Colonic mucosa (tissue), 4 donors: ENCODE data around the gene ANKS1B. TPM values are rescaled to one million over a fixed set of nuclear protein-coding genes. Genes with fewer than 3 reads are reported as not detected.

ENCODE experiments used
- DNase-seq: peaks from one replicate; pipeline ENCODE4 v3.0.0-alpha.2; 2020
- H3K27ac ChIP-seq: fragments of 200-600 bp; one replicate; pipeline ENCODE4 v1.8.0; 2021
- H3K27me3 ChIP-seq: fragments of 200-600 bp; one replicate; pipeline ENCODE4 v1.8.0; 2021
- H3K36me3 ChIP-seq: fragments of 200-600 bp; one replicate; pipeline ENCODE4 v1.8.0; 2021
- H3K4me1 ChIP-seq: fragments of 200-600 bp; one replicate; pipeline ENCODE4 v1.8.0; 2021; ENCODE audit warnings: mild to moderate bottlenecking
- H3K4me3 ChIP-seq: fragments of 200-600 bp; one replicate; pipeline ENCODE4 v1.8.0; 2021
- H3K9ac ChIP-seq, 2 donors: one replicate each; pipeline ENCODE4 v1.7.0; 2013; ENCODE audit warnings: control low read depth in 2 of 2, low read depth in 2 of 2, low read length in 2 of 2
- H3K9me3 ChIP-seq: fragments of 200-600 bp; one replicate; pipeline ENCODE4 v1.8.0; 2021
- CTCF ChIP-seq: fragments of 200-600 bp; IDR thresholded peaks from one replicate; pipeline ENCODE4 v1.8.0; 2022; ENCODE audit warnings: antibody characterized with exemption, mild to moderate bottlenecking
- intact Hi-C: fragments of 100-400 bp; cut with DNase I; formaldehyde crosslinking; loops from one replicate; pipeline ENCODE4 v1.14.1; 2022
- total RNA-seq, 2 donors: library from RNA; stranded (reverse); fragmentation: NEBNext Ultra II Directional in 1 of 2; extraction: Animal tissue kit (Norgen Biotek cat#: 25700) in 1 of 2; gene quantifications; one replicate each; pipeline ENCODE4 v1.2.1, GENCODE V29; 2021
- donor health status: healthy.
- donor health status: DM: no; HTN: no; CAD: no.
- donor health status: DM: no; HTN: no; CAD: no.

The ANKS1B gene
- total RNA-seq, 2 donors from 2014 or later = 1.7 to 3.3 TPM

GRCh38 chr12:99765469-99766114, 219.1 kb downstream of the ANKS1B start:
- no peak for TF ChIP-seq CTCF
- no peaks in the 10 kb centered on the region for H3K36me3 ChIP-seq
- H3K27ac ChIP-seq = no peak overlapping the region
- no peak overlapping the region for H3K4me3 ChIP-seq
- no peak for DNase-seq
- intact Hi-C loops = no loop called here
- H3K9ac ChIP-seq = no peak overlapping the region
- no peaks in the 10 kb centered on the region for H3K9me3 ChIP-seq
- H3K4me1 ChIP-seq = no peaks in the 10 kb centered on the region
- no peaks in the 10 kb centered on the region for H3K27me3 ChIP-seq

- intact Hi-C loops = no loop called here
- Histone ChIP-seq H3K4me1 (no peaks in the 10 kb centered on the region), H3K27me3 (no peaks in the 10 kb centered on the region), H3K27ac (no peak overlapping the region), H3K9me3 (no peaks in the 10 kb centered on the region), H3K36me3 (no peaks in the 10 kb centered on the region), H3K9ac (no peak overlapping the region), H3K4me3 (no peak overlapping the region)
- no peak for TF ChIP-seq CTCF
- no peak for DNase-seq
Observed at GRCh38 chr12:99759444-99759843, 225.3 kb downstream of the ANKS1B start.

GRCh38 chr12:99758997-99759396, 225.7 kb downstream of the ANKS1B start:
- Histone ChIP-seq H3K36me3 (no peaks in the 10 kb centered on the region), H3K27me3 (no peaks in the 10 kb centered on the region), H3K4me1 (no peaks in the 10 kb centered on the region), H3K27ac (no peak overlapping the region), H3K4me3 (no peak overlapping the region), H3K9ac (no peak overlapping the region), H3K9me3 (no peaks in the 10 kb centered on the region)
- no peak for DNase-seq
- intact Hi-C loops = no loop called here
- no peak for TF ChIP-seq CTCF

- no peaks in the 10 kb centered on the region for H3K4me1 ChIP-seq
- no peak overlapping the region for H3K9ac ChIP-seq
- H3K9me3 ChIP-seq = no peaks in the 10 kb centered on the region
- intact Hi-C loops = no loop called here
- no peaks in the 10 kb centered on the region for H3K36me3 ChIP-seq
- H3K4me3 ChIP-seq = no peak overlapping the region
- H3K27ac ChIP-seq = no peak overlapping the region
- H3K27me3 ChIP-seq = no peaks in the 10 kb centered on the region
- TF ChIP-seq CTCF = no peak
- no peak for DNase-seq
Observed at GRCh38 chr12:99752740-99753139, 232.0 kb downstream of the ANKS1B start.

- no peaks in the 10 kb centered on the region for H3K4me1 ChIP-seq
Observed at GRCh38 chr12:99746538-99746937, 238.2 kb downstream of the ANKS1B start.

More at GRCh38 chr12:99746538-99746937, 238.2 kb downstream of the ANKS1B start:
- Histone ChIP-seq H3K4me3 (no peak overlapping the region), H3K9me3 (no peaks in the 10 kb centered on the region), H3K27ac (no peak overlapping the region), H3K27me3 (no peaks in the 10 kb centered on the region), H3K9ac (no peak overlapping the region), H3K36me3 (no peaks in the 10 kb centered on the region)
- no peak for DNase-seq
- no peak for TF ChIP-seq CTCF
- intact Hi-C loops = no loop called here
